ENCODE measurements around the gene NAA60. TPM values are rescaled to one million over a fixed set of nuclear protein-coding genes. Genes with fewer than 3 reads are reported as not detected.

The NAA60 gene
- total RNA-seq, 1 donor from 2014 or later = 48.9 TPM

DNA sequence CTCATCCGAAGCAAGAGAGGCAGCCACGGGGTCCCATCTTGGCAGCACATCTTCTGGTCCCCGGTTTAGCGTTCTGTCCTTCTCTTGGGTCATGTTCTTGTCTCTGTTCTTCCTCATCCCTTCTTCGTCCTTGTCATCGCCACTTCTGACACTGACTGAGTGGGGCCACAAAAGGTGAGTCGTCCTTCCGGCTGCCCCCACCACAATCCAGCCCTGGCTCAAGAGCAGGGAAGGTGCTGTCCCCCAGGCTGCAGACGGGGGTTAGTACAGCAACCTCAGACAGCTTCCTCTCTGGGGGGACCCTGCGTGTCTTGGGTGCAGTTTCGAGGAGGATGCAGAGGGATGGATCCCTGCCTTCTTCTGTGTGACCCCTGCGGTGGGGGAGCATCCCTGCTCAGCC, 21.8 kb downstream of the NAA60 start:
- Mint-ChIP-seq H3K4me1 (peaks cover 45% of the 10 kb centered on the region), H3K27me3 (ENCODE audit: low read depth) (no peaks in the 10 kb centered on the region)

DNA sequence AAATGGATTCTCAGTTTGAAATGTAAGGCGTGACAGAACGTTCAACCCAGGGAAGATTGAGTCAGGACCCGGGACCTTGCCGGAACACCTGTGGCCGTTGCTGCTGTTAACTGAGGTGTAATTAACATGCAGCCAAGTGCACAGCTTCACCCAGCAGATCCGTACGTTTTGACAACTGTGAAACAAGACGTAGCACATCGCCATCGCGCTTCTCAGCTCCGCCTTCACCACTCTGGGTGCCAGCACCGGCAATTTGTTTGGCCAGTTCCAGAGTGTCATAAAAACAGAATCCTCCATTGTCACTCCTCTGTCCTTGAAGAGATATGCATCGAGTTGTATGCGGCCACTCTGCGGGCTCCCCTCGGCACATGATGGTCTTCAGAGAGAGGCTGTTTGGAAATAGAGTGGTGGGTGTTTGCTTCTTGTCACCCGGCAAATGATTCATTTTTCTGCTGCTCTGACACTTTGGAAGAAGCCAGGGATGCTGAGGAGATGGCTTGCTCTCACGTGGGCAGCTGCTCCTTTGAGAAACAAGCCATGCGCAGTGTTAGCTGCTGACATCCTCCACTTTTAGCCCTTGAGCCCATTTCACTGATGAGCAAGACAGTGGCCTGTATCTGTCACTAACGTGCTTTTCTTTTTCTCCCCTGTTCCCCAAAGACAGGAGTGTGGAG, 22.6 kb downstream of the NAA60 start:
- no peak overlapping the region for H3K4me3 Mint-ChIP-seq
- no peak overlapping the region for H3K27ac Mint-ChIP-seq (ENCODE audit: unreplicated experiment)
- no peak for DNase-seq (ENCODE audit: low read depth, low spot score)
- H3K36me3 Mint-ChIP-seq (ENCODE audit: low read depth) = peaks cover 3% of the 10 kb centered on the region
- H3K4me1 Mint-ChIP-seq = peaks cover 41% of the 10 kb centered on the region
- H3K9me3 Mint-ChIP-seq = no peaks in the 10 kb centered on the region
- TF ChIP-seq, protein P1, sequence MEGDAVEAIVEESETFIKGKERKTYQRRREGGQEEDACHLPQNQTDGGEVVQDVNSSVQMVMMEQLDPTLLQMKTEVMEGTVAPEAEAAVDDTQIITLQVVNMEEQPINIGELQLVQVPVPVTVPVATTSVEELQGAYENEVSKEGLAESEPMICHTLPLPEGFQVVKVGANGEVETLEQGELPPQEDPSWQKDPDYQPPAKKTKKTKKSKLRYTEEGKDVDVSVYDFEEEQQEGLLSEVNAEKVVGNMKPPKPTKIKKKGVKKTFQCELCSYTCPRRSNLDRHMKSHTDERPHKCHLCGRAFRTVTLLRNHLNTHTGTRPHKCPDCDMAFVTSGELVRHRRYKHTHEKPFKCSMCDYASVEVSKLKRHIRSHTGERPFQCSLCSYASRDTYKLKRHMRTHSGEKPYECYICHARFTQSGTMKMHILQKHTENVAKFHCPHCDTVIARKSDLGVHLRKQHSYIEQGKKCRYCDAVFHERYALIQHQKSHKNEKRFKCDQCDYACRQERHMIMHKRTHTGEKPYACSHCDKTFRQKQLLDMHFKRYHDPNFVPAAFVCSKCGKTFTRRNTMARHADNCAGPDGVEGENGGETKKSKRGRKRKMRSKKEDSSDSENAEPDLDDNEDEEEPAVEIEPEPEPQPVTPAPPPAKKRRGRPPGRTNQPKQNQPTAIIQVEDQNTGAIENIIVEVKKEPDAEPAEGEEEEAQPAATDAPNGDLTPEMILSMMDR (conservative IDR thresholded peaks at IDR 0.05) = no peak
- no peaks in the 10 kb centered on the region for H3K27me3 Mint-ChIP-seq (ENCODE audit: low read depth)

More for the DNA sequence above, 21.8 kb downstream of the NAA60 start:
- Mint-ChIP-seq H3K4me3 (no peak overlapping the region), H3K36me3 (ENCODE audit: low read depth) (peaks cover 3% of the 10 kb centered on the region), H3K9me3 (no peaks in the 10 kb centered on the region), H3K27ac (ENCODE audit: unreplicated experiment) (peak overlapping the region; percentile 43)
- TF ChIP-seq, protein P1 (conservative IDR thresholded peaks at IDR 0.05) = no peak
- DNase-seq (ENCODE audit: low read depth, low spot score) = no peak

DNA sequence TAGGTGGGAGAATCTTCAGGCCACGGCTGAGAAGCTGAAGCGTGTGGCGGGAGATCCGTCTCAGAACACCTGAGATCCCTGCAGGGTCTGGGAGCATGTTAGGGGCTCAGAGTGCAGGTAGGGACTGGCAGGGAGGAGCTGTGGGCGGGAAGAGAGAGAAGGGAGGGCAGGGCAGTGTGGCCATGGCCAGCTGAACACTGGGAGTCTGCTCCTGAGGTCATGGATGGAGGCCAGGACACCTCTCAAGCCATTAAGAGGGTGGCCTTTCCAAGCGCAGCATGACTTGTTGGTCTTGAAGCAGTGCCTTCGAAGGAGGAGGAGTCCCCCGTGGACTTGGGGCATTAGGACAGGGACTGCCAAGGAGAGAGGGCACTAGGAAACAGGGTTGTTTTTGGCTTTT, 23.7 kb downstream of the NAA60 start:
- Mint-ChIP-seq H3K4me3 (no peak overlapping the region), H3K36me3 (ENCODE audit: low read depth) (peaks cover 3% of the 10 kb centered on the region), H3K4me1 (peaks cover 35% of the 10 kb centered on the region), H3K9me3 (no peaks in the 10 kb centered on the region), H3K27ac (ENCODE audit: unreplicated experiment) (no peak overlapping the region), H3K27me3 (ENCODE audit: low read depth) (no peaks in the 10 kb centered on the region)
- TF ChIP-seq, protein P1 (conservative IDR thresholded peaks at IDR 0.05) = no peak
- DNase-seq (ENCODE audit: low read depth, low spot score) = no peak

DNA sequence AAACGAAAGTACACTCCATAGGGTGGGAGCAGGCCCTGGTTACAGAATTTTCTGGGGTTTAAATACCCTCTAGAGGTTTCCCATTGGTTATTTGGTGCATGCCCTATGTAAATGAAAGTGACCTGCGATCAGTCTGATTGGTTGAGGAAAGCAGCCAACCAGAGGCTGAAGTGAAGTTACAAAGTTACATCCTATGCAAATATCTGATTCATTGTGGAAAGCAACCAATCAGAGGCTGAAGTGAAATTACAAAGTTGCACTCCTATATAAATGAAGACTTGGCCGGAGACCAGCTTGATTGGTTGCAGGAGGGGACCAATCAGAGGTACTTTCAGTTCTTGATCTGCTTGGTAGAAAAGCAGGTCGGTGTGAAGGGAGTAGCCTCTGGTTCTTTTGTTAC, 24.4 kb downstream of the NAA60 start:
- Mint-ChIP-seq H3K4me1 (peaks cover 30% of the 10 kb centered on the region), H3K27me3 (ENCODE audit: low read depth) (no peaks in the 10 kb centered on the region), H3K4me3 (peak overlapping the region; percentile 23), H3K9me3 (no peaks in the 10 kb centered on the region), H3K27ac (ENCODE audit: unreplicated experiment) (no peak overlapping the region), H3K36me3 (ENCODE audit: low read depth) (peaks cover 3% of the 10 kb centered on the region)
- TF ChIP-seq, protein P1 (conservative IDR thresholded peaks at IDR 0.05) = no peak
- DNase-seq (ENCODE audit: low read depth, low spot score) = no peak

DNA sequence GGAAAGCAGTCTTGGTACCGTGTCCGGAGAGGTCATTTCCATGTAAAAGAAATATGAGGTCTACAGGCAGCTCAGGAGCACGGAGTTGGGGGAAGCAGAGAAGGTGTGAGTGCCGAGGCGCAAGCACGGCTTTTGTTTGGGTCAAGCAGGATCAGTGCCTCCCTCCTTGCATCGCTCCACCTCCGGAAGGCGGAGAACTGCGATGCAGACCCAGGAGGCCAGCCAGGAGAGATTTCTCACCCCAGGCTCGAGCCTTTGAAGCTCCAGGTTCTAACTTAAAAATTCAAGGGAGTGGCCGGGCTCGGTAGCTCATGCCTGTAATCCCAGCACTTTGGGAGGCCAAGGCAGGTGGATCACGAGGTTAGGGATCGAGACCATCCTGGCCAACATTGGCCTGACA, 25.0 kb downstream of the NAA60 start:
- TF ChIP-seq, protein P1 (conservative IDR thresholded peaks at IDR 0.05) = no peak
- peaks cover 3% of the 10 kb centered on the region for H3K36me3 Mint-ChIP-seq (ENCODE audit: low read depth)
- H3K27me3 Mint-ChIP-seq (ENCODE audit: low read depth) = no peaks in the 10 kb centered on the region
- no peak for DNase-seq (ENCODE audit: low read depth, low spot score)
- peak overlapping the region; percentile 57 for H3K27ac Mint-ChIP-seq (ENCODE audit: unreplicated experiment)
- H3K4me1 Mint-ChIP-seq = peaks cover 30% of the 10 kb centered on the region
- H3K9me3 Mint-ChIP-seq = no peaks in the 10 kb centered on the region
- H3K4me3 Mint-ChIP-seq = peak overlapping the region; percentile 23

Measured in neural crest cell (in vitro differentiated cells).